GM23248 (cell line): ENCODE measurements around the gene GDPGP1. TPM values are rescaled to one million over a fixed set of nuclear protein-coding genes. Genes with fewer than 3 reads are reported as not detected.
"Not testable (repeated sequence)": the region's sequence is repeated elsewhere in the genome, so short reads cannot be mapped to it uniquely, and the experiment has no call there.

Experiments used
- DNase-seq: peaks from one replicate; pipeline ENCODE4 v3.0.0-alpha.2; 2015
- H2AFZ ChIP-seq: fragments of 200-600 bp; sonication (generic); 2 replicates; pipeline ENCODE4 v1.6.1; 2016; ENCODE audit warnings: antibody characterized with exemption
- H3F3A ChIP-seq: fragments of 200-600 bp; sonication (generic); 2 replicates; pipeline ENCODE4 v1.6.1; 2016; ENCODE audit warnings: mild to moderate bottlenecking, antibody characterized with exemption, mixed run types; ENCODE audit not compliant: insufficient read depth
- H3K27ac ChIP-seq: fragments of 200-600 bp; sonication (generic); 2 replicates; pipeline ENCODE4 v1.5.1; 2016; ENCODE audit warnings: mild to moderate bottlenecking
- H3K27me3 ChIP-seq: fragments of 200-600 bp; sonication (generic); replicated peaks from 2 replicates; pipeline ENCODE4 v1.6.1; 2016; ENCODE audit warnings: mild to moderate bottlenecking; ENCODE audit not compliant: insufficient read depth
- H3K36me3 ChIP-seq: fragments of 200-600 bp; sonication (generic); 2 replicates; pipeline ENCODE4 v1.6.1; 2016; ENCODE audit warnings: low read depth, mild to moderate bottlenecking
- H3K4me1 ChIP-seq: fragments of 200-600 bp; sonication (generic); 2 replicates; pipeline ENCODE4 v1.6.1; 2016; ENCODE audit warnings: mild to moderate bottlenecking; ENCODE audit not compliant: insufficient read depth
- H3K4me2 ChIP-seq: fragments of 200-600 bp; sonication (generic); one replicate; pipeline ENCODE4 v1.6.1; 2016; ENCODE audit warnings: mild to moderate bottlenecking; ENCODE audit not compliant: unreplicated experiment
- H3K4me3 ChIP-seq: fragments of 200-600 bp; sonication (generic); 2 replicates; pipeline ENCODE4 v1.5.1; 2016; ENCODE audit warnings: mild to moderate bottlenecking
- H3K79me2 ChIP-seq: fragments of 200-600 bp; sonication (generic); 2 replicates; pipeline ENCODE4 v1.6.1; 2016; ENCODE audit warnings: mild to moderate bottlenecking; ENCODE audit not compliant: insufficient read depth
- H3K9ac ChIP-seq: fragments of 200-600 bp; sonication (generic); 2 replicates; pipeline ENCODE4 v1.6.1; 2016; ENCODE audit warnings: mild to moderate bottlenecking
- H3K9me2 ChIP-seq: fragments of 200-600 bp; sonication (generic); 2 replicates; pipeline ENCODE4 v1.6.1; 2016; ENCODE audit warnings: mixed run types, mild to moderate bottlenecking, moderate library complexity; ENCODE audit not compliant: insufficient read depth
- H3K9me3 ChIP-seq: fragments of 200-600 bp; sonication (generic); one replicate; pipeline ENCODE4 v1.6.1; 2017; ENCODE audit warnings: low read depth
- H4K20me1 ChIP-seq: fragments of 200-600 bp; sonication (generic); 2 replicates; pipeline ENCODE4 v1.6.0; 2016; ENCODE audit not compliant: insufficient read depth
- EZH2 ChIP-seq: fragments of 200-600 bp; sonication (generic); IDR thresholded peaks from 2 replicates; pipeline ENCODE4 v1.6.1; 2018; ENCODE audit warnings: antibody characterized with exemption, mild to moderate bottlenecking; ENCODE audit not compliant: insufficient read depth, poor library complexity, severe bottlenecking
- EZH2phosphoT487 ChIP-seq: fragments of 200-600 bp; sonication (generic); IDR thresholded peaks from 2 replicates; pipeline ENCODE4 v1.6.1; 2018; ENCODE audit warnings: antibody characterized with exemption, moderate library complexity, mild to moderate bottlenecking, low read depth; ENCODE audit not compliant: insufficient read depth
- WGBS, 2 experiments: methylation state at CpG; one replicate each; pipeline ENCODE4 v1.1.6; 2015 to 2017; ENCODE audit warnings: low lambda C conversion rate in 2 of 2, low coverage in 1 of 2; ENCODE audit errors: missing lambda C conversion rate in 2 of 2; 5-methylcytosine and 5-hydroxymethylcytosine counted together
- in situ Hi-C: fragments of 300-500 bp; cut with MboI; formaldehyde crosslinking; loops from 2 replicates; pipeline ENCODE4 v1.15.0; 2020
- polyA plus RNA-seq: library from polyadenylated mRNA; unstranded; fragments of >200 nt; fragmentation: Nextera tagmentation; extraction: Ambion mirVana; gene quantifications from 2 replicates; pipeline ENCODE4 v1.2.1, GENCODE V29; 2016
- total RNA-seq: library from RNA; depleted of rRNA; stranded (reverse); fragments of >200 nt; shearing (Covaris generic); gene quantifications from 2 replicates; pipeline ENCODE4 v1.2.3, GENCODE V29; 2014

Gene GDPGP1
- total and polyA plus RNA-seq, 2 experiments from 2014 or later = 1.3 to 9.0 TPM

DNA sequence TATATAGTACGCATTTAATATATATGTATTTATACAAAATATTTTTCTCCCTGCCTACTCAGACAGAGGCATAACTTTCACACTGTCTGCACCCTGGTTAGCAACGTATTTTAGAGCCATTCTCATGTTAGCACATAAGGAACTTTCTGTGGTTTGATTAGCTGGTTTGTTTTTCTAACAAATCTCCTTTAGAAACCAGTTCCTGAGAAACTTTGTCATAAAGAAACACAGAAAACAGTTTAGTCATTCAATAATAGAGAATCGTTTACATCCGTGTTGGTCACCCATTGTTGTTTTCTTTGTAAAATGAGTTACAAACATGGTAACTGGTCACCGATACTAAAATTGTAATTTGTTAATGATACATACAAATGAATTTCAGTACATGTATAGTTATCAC, 25.5 kb downstream of the GDPGP1 start:
- no peak overlapping the region for H3K4me3 ChIP-seq
- no peak for DNase-seq
- in situ Hi-C loops = no loop called here
- no peak overlapping the region for H3K27ac ChIP-seq
- H3K9me3 ChIP-seq = no peaks in the 10 kb centered on the region
- no peaks in the 10 kb centered on the region for H3K36me3 ChIP-seq
- no peaks in the 10 kb centered on the region for H3F3A ChIP-seq
- H4K20me1 ChIP-seq = no peaks in the 10 kb centered on the region
- TF ChIP-seq EZH2phosphoT487 (no peak), EZH2 (no peak)
- no peaks in the 10 kb centered on the region for H3K79me2 ChIP-seq
- peaks cover 14% of the 10 kb centered on the region for H3K4me1 ChIP-seq
- no peaks in the 10 kb centered on the region for H3K9me2 ChIP-seq
- H3K27me3 ChIP-seq = no peaks in the 10 kb centered on the region
- H2AFZ ChIP-seq = no peak overlapping the region
- WGBS, 2 experiments = 80 to 90% methylated on average over 5 of the region's 5 CpGs
- H3K9ac ChIP-seq = no peak overlapping the region
- no peak overlapping the region for H3K4me2 ChIP-seq

DNA sequence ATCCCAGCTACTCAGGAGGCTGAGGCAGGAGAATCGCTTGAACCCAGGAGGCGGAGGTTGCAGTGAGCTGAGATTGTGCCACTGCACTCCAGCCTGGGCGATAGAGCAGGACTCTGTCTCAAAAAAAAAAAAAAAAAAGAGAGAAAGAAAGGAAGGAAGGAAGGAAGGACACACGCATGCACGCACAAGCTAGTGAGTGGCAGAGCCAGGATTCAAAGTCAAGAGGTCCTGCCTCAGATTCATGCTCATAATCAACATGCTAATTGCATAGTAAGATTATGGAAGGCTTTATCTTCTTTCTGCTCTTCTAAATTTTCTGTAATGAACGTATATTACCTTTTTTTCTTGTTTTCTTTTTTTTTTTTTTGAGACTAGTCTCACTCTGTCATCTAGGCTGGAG, 26.7 kb downstream of the GDPGP1 start:
- H3K79me2 ChIP-seq, H3K9ac ChIP-seq, in situ Hi-C loops, H3K9me2 ChIP-seq, H3F3A ChIP-seq, H3K27ac ChIP-seq, H3K4me2 ChIP-seq, DNase-seq, H3K36me3 ChIP-seq, H4K20me1 ChIP-seq, H3K4me3 ChIP-seq, H3K27me3 ChIP-seq, H2AFZ ChIP-seq, H3K9me3 ChIP-seq: not testable (repeated sequence)
- WGBS, 2 experiments = 67 to 81% methylated on average over 4 to 6 of the region's 6 CpGs
- H3K4me1 ChIP-seq = peaks cover 18% of the 10 kb centered on the region

DNA sequence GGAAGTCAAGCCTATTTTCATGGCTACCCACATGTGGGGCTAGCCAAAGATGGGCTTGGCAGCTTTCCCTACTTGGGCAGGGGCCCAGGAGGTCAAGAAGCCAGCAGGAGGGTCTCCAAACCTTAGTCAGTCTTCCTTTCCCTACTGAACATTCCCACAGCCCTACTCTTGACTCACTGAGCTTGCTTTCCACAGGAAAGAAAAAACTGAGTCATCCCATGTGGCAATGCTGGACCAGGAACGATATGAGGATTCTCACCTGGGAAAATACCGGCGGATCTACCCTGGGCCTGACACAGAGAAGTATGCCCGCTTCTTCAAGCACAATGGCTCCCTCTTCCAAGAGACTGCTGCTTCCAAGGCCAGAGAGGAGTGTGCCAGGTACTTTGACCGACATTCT, 27.8 kb downstream of the GDPGP1 start:
- peak; percentile 72 for DNase-seq
- Histone ChIP-seq H3K9ac (0 out of 2 replicates have a peak overlapping the region, but pooled peaks have one; percentile 1), H3K9me2 (no peaks in the 10 kb centered on the region), H4K20me1 (no peaks in the 10 kb centered on the region; the same call in 1 of the 2 replicates), H3K36me3 (no peaks in the 10 kb centered on the region), H3F3A (peaks cover 4% of the 10 kb centered on the region; the same call in 1 of the 2 replicates), H3K27me3 (no peaks in the 10 kb centered on the region), H3K9me3 (no peaks in the 10 kb centered on the region), H3K4me1 (peaks cover 19% of the 10 kb centered on the region), H3K27ac (0 out of 2 replicates have a peak overlapping the region, but pooled peaks have one; percentile 3), H3K4me2 (no peak overlapping the region), H3K4me3 (no peak overlapping the region), H2AFZ (no peak overlapping the region), H3K79me2 (peaks cover 11% of the 10 kb centered on the region)
- no peak for TF ChIP-seq EZH2phosphoT487
- 68 to 69% methylated on average over 5 of the region's 5 CpGs for WGBS, 2 experiments
- in situ Hi-C loops = no loop called here

DNA sequence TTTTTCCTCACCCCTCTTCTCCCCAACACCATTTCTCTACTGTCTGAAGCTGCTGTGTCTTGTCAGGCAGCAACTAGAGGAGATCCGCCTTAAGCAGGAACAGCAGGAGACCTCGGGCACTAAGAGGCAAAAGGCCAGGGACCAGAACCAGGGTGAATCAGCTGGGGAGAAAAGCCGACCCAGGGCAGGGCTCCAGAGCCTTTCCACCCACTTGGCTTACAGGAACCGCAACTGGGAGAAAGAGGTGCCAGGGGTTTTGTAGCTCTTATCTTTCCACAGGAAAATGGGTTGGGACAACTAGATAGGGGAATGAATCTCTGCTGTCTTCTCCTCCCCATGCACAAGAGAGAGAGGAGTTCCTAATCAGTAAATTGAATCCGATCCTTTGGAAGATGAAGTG, 28.4 kb downstream of the GDPGP1 start:
- H3K4me2 ChIP-seq = no peak overlapping the region
- WGBS, 2 experiments = 52 to 53% methylated on average over 5 of the region's 5 CpGs

DNA sequence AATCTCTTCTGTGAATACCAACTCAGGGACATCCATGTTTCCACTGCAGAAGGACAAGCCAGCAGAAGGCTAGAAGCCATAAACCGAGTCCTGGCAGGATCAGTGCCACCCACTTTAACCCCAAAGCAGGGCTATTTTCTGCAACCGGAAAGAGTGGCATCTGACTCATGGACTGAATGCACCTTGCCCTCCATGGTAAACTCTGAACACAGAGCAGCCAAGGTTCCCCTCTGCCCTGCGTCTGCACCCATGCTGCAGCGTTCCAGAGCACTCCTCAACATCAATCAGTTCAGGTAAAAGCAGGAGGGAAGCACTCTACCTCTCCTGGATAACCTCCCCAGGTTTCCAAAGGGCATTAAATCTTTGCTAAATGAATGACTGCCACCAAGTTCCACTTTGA, 30.7 kb downstream of the GDPGP1 start:
- no peaks in the 10 kb centered on the region for H3K27me3 ChIP-seq
- peak overlapping the region; percentile 93 for H3K4me3 ChIP-seq
- TF ChIP-seq EZH2 = no peak
- no peak for TF ChIP-seq EZH2phosphoT487
- peaks cover 4% of the 10 kb centered on the region; the same call in 1 of the 2 replicates for H3F3A ChIP-seq
- H3K79me2 ChIP-seq = peaks cover 40% of the 10 kb centered on the region
- H3K9ac ChIP-seq = peak overlapping the region; percentile 93
- H3K9me3 ChIP-seq = no peaks in the 10 kb centered on the region
- no peaks in the 10 kb centered on the region for H3K9me2 ChIP-seq
- peak overlapping the region; percentile 84 for H2AFZ ChIP-seq
- H3K4me1 ChIP-seq = peaks cover 37% of the 10 kb centered on the region
- in situ Hi-C loops = no loop called here
- peak overlapping the region; percentile 90 for H3K27ac ChIP-seq
- peaks cover 4% of the 10 kb centered on the region; the same call in 1 of the 2 replicates for H3K36me3 ChIP-seq
- peak overlapping the region; percentile 96 for H3K4me2 ChIP-seq
- H4K20me1 ChIP-seq = no peaks in the 10 kb centered on the region; the same call in 1 of the 2 replicates
- WGBS, 2 experiments = 50 to 58% methylated on average over 4 of the region's 4 CpGs
- peak; percentile 20 for DNase-seq

More for the DNA sequence above, 28.4 kb downstream of the GDPGP1 start:
- Histone ChIP-seq H4K20me1 (no peaks in the 10 kb centered on the region; the same call in 1 of the 2 replicates), H3K79me2 (peaks cover 17% of the 10 kb centered on the region), H2AFZ (no peak overlapping the region), H3F3A (peaks cover 4% of the 10 kb centered on the region; the same call in 1 of the 2 replicates), H3K27me3 (no peaks in the 10 kb centered on the region), H3K4me3 (no peak overlapping the region), H3K9me2 (no peaks in the 10 kb centered on the region), H3K9ac (0 out of 2 replicates have a peak overlapping the region, but pooled peaks have one; percentile 1), H3K4me1 (peaks cover 26% of the 10 kb centered on the region), H3K36me3 (no peaks in the 10 kb centered on the region; the same call in 1 of the 2 replicates), H3K9me3 (no peaks in the 10 kb centered on the region), H3K27ac (0 out of 2 replicates have a peak overlapping the region, but pooled peaks have one; percentile 3)
- TF ChIP-seq EZH2phosphoT487 (no peak), EZH2 (no peak)
- in situ Hi-C loops = no loop called here
- DNase-seq = peak; percentile 47
